Lower leg skin (tissue), 3 donors: ENCODE results near the gene PIGR.

Experiments used
- CTCF ChIP-seq, 3 donors: fragments of 450-650 bp; IDR thresholded peaks; one replicate each; pipeline ENCODE4 v1.5.1; 2016; ENCODE audit warnings: antibody characterized with exemption in 3 of 3, mild to moderate bottlenecking in 3 of 3, moderate library complexity in 2 of 3
- POLR2A ChIP-seq, 2 donors: fragments of 450-650 bp; IDR thresholded peaks; one replicate each; pipeline ENCODE4 v1.6.1; 2016 to 2017; ENCODE audit warnings: antibody characterized with exemption in 2 of 2, mild to moderate bottlenecking in 1 of 2, moderate library complexity in 1 of 2

- TF ChIP-seq CTCF (IDR thresholded peaks at IDR 0.05) (no peak), POLR2A (IDR thresholded peaks at IDR 0.05) (no peak)
These were observed 50.4 kb downstream of the PIGR start for GRCh38 chr1:206895837-206896242.
